ENCODE measurements around the gene TESPA1.
A peak's percentile ranks its signal among the peaks of the same experiment; 100 is the strongest.
"Not testable (repeated sequence)": the region's sequence is repeated elsewhere in the genome, so short reads cannot be mapped to it uniquely, and the experiment has no call there.

The TESPA1 gene, protein sequence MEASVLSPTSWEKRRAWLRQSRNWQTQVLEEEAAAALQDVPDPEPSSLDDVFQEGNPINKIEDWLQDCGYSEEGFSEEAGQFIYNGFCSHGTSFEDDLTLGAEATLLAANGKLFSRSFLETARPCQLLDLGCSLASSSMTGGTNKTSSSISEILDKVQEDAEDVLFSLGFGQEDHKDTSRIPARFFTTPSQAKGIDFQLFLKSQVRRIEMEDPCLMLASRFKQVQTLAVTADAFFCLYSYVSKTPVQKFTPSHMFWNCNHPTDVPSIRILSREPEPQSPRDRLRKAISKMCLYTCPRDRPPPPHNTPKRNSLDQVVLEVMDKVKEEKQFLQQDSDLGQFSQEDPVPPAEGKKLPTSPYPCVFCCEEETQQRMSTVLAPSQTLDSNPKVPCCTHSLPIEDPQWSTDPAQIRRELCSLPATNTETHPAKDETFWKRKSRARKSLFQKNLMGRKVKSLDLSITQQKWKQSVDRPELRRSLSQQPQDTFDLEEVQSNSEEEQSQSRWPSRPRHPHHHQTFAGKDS

DNA sequence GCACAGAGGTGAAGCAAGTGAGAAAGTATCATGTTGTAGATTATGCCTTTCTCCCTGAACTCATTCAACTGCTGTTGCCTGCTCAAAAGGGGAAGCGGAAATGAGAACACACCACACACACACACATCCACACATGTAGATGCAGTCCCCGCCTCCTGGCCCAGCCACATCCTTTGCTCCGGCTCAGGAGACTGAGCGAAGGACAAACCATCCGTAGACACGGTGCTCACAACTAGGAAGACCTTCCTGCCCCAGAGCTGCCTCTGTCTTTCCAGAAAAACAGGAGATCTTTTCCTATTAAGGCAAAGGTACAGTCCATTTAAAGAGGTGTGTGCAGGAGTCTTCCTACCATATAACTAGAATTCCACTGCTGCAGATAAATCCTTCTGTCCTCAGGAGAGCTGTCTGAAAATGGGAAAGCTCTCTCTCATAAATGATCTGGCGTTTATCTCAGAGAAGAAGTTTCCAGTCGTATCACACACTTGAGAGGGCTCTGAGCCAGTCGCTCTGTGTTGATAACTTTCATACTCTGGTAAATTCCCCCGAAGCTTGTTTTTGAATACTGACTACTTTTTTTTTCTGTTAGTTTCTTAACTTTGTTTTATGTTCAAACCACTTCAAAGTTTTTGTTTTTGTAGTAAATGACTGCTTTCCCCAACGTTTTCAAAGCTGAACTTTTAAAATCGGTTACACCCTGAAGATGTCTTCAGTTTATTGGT lies at the start of gene TESPA1:
TESPA1 (minus strand) TSS at position 105 of the 719 bp plus-strand sequence. CDS start 10,200 bp downstream, outside the sequence.
- peak; percentile 73 for DNase-seq (ENCODE audit: low read depth)

DNA sequence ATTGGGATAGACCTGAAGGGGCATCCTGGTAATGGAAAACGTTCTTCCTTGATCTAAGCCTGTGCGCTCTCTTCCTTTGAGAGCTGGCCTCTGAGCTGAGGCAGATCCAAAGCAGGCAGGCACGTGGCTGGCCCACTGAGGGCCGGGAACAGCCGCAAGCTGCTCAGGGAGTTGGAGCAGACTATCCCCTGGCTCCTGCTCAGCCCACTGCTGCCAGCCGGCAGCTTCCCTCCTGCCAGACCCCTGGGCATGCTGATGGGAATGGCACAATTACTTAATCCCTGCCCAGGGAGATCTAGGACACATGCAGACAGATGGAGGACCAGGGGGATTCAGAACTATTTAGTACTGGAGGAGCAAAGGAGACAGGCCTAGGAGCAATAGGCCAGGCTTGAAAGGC lies 49.7 kb upstream of the TESPA1 start:
- DNase-seq (ENCODE audit: low read depth), result no peak

DNA sequence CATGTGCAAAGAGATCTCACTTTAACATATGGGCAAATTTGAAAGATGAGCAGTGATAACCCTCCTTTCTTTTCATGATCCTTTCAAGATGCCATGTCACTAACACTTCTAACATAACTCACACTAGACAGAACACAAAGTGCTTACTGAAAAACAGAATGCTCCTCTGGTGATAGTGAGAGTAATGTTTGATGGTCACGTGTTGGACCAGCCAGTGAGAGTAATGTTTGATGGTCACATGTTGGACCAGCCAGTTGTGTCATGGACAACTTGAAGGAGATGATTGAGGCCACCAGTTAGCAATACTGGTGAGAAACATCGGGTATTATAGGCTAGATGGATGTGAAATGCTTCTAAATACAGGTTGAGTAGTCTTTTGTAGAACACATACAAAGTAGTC lies 40.9 kb upstream of the TESPA1 start:
- DNase-seq (ENCODE audit: low read depth), result no peak

DNA sequence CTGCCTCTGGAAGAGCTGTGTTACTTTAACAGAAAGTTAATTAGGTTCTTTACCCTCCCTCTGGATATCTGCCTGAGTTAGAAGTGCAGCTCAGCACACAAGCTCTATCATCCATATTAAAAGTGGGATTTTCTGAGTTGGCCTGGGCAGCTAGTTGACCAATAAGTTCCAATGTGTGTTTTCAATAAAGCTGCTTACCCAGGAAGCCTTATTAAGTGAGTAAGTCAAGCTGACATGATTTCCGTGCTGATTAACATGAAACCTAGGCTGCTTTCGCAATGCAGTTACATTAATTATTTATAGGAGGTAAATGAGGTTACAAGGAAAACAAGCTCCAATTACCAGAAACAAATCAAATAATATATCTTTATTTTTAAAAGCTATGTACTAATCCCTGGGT lies 40.0 kb upstream of the TESPA1 start:
- no peak for DNase-seq (ENCODE audit: low read depth)

DNA sequence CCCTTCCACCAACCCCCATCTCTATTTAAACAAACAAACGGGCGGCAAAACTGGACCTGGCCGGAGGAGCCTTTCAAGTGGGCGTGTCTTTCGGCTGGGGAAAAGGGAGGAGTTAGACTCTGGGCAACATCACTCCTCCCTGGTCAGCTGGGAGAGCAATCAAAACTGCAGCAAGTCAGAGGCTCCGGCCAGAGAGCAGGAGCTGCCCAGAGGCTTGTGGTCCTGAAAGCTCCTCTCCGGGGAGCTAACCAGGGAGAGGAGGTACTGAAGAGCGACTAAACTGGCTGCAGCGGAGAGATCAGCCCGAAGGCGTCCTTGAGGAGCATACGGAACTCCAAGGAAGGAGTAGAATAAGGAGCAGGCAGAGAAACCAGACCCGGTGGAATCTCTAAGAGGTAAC lies 35.2 kb upstream of the TESPA1 start, which contains the start of gene NEUROD4:
NEUROD4 (plus strand) TSS at position 191 of the 400 bp plus-strand sequence. CDS start 6,466 bp downstream, outside the sequence.
- no peak for DNase-seq (ENCODE audit: low read depth)

DNA sequence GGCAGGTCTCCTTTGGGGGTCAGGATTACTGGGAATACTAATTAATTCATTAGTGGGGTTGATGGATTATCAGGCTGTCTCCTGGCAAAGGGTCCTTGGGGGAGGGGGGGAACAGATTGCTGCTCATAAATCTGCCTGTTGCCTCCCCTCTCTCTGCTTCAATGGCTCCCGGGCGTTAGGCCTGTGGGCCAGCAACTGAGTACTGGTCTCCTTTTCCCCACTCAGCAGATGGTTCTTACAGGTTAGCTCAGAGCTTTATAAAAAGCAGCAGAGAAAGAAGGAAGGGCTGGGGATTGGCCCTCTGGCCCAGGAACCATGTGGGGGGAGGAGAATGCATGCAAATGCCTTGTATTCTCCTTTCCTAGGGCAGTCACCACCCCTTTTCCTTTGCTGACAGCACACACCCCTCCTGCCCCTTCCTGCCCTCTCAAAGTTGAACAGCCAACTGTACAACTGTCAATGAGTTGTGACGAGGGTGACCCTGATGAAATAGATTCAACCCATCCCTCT lies 32.9 kb upstream of the TESPA1 start:
- DNase-seq (ENCODE audit: low read depth), result no peak

DNA sequence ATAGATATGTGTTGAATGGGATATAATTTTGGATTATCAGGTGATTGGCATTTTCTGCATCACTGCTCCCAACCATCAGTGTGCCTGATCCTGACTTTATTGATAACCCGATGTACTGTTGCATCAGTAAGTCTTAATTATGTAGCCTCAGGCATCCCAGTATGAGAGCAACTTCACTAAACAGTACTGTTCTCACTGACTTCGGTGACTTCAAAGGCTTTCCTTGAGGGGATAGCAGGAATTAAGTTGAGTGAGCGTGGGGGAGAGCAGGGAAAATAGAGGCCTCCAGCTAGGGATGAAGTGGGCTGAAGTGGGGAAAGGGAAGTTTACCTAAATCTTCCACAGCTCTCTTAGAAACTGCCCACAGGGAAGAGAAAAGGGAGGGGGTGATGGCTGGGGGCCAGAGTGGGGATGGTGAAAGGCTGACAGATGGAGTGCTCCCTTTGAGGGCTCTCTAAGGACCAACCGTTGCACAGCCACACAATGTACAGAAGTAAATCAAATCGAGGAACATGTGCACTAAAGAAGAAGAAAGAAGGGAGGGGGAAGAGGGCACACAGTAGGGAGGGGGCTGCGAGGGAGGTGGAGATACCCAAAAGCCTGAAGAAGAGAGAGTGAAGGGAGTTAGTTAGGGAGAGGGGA lies 24.5 kb upstream of the TESPA1 start:
- DNase-seq (ENCODE audit: low read depth), result no peak

DNA sequence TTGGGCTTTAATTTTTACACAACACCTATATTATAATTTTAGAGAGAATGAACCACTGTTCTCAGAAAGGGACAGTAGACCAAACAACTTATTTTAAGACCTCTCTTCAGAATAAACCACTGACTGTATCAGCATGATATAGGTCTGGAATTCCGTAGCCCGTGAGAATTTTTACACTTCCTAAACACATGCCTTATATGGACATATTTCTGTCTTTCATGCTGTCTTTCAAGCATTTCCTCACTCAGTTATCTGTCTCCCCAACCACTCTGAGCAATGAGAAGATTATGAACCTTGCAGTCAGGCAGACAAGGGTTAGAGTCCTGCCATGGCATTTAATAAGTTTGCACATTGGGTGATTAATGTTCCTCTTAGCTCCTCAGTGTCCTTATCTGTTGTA lies 17.8 kb upstream of the TESPA1 start:
- DNase-seq (ENCODE audit: low read depth), result no peak

DNA sequence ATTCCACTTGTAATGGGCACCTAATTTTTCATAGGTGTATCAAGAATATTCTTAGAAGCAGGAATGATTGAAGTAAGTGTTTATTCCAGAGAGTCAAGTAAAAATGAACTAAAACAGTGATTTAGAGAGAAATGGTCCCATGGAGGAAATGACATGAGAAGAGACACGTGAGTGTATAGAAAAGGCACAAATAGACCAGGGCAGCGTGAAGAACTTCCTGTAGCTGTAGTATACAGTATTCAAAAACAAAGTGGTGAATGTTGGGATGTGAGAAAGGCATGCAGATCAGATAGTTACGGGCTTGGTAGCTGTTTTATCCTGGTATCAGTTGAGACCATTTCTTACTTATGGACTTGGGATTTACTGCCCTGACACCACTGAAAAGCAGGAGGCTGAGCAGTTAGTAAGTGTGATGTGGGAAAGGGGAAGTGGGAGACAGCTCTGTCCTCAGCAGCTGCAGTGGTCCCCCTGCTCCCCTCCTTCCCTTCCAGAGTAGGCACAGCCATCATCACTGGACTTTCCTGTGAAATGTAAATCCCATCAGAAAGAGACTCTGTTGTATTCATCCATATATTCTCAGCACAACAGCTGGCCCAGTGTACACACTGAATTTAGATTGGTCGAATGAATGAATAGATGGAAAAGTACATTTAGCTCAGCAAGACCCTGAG lies 16.8 kb upstream of the TESPA1 start:
- no peak for DNase-seq (ENCODE audit: low read depth)

DNA sequence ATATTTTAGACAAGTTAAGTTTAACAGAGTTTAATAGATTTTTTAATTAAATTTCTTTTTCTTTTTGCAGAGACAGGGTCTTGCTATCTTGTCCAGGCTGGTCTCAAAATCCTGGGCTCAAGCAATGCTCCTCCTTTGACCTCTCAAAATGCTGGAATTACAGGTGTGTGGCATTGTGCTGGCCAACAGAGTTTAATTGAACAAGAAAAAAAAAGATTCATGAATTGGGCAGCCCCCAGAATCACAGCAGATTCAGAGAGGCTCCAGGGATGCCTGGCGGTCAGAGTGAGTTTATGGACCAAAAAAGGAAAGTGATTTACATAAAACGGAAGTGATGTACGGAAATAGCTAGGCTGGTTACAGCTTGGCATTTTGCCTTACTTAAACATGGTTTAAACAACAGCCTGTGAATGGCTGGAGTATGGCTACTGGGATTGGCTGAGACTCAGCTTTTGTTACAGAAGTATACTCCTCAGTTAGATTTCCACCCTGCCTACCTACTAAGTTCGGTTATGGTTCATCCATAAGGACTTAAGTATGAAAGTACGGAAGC lies 14.5 kb upstream of the TESPA1 start:
- DNase-seq (ENCODE audit: low read depth), result no peak

DNA sequence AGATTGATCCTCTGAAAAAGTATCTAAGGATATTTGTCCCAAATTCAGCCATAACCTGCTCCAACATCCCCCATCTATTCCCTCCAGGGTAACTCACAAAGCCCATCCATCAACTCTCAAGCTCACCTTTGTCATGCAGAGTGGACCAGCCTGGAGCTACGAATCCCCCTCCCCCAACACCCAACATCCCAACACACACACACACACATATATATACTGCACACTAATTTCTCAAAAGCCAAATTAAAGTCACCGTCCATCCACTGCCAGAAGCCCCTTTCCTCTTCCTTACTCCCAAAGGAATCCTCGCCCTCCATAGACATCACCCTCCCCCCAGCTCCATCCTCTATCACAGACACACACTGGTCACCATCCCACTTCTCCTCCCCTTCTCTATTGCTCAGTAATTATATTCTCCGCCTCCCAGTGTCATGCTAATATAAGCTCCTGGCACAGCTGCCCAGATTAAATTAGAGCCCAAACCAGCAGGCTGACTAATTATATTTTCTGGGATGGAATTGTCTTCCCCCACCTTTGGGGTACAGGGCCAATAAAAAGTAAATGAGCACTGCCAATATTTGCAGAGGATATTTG lies 13.5 kb upstream of the TESPA1 start:
- DNase-seq (ENCODE audit: low read depth), result no peak

DNA sequence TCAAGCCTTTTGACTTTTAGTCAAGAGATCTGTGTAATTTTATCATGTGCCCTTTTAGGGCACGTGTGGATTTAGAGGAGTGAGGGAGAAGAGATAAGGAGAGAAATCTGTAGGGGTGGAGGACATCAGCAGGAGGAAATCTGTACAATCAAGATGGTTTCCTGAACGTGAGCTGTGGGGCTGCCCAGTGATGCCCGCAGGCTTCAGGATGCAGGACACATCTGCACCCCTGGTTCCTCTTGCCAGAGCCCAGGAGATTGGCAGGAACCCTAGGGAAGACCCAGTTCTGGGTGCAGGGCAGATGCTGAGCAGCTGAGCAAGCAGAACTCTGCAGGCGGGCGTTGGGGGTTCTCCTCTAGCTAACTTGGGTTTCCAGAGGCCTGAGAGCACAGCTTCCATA lies 11.6 kb upstream of the TESPA1 start:
- DNase-seq (ENCODE audit: low read depth), result no peak

DNA sequence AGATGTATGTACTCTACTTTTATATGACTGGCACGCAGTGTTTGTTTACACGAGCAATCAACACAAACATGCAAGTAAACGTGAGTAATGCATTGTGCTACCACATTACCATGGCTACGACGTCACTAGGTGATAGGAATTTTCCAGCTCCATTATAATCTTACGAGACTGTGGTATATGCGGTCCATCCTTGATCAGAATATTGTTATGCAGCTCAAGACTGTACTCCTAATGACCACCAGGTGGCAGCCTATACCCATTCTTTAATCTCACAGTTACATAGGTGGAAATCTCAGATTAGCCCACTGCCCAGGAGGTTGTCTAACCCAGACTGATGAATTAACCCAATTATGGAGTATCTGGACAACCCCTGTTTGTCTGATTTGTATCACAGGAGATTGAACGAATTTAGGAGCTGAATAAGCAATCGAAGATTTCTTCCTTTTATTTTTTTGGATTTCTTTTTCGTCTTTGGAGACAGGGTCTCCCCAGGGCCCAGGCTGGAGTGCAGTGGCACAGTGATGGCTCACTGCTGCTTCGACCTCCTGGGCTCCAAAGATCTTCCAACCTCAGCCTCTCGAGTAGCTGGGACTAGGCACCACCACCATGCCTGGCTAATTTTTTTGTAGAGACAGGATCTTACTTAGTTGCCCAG lies 8.7 kb upstream of the TESPA1 start:
- peak; percentile 27 for DNase-seq (ENCODE audit: low read depth)

DNA sequence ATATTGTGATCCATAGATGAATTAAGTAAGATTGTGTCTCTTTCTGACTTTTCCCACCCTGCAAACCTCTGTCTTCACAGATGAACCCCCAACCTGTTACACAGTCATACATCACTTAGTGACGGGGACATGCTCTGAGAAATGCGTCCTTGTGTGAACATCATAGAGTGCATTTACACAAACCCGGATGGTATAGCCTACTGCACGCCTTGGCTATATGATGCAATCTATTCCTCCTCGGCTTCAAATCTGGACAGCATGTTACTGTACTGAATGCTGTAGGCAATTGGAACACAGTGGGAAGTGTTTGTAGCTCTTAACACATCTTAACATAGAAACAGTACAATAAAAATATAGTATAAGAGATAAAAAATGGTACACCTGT lies 7.4 kb upstream of the TESPA1 start:
- DNase-seq (ENCODE audit: low read depth), result no peak

DNA sequence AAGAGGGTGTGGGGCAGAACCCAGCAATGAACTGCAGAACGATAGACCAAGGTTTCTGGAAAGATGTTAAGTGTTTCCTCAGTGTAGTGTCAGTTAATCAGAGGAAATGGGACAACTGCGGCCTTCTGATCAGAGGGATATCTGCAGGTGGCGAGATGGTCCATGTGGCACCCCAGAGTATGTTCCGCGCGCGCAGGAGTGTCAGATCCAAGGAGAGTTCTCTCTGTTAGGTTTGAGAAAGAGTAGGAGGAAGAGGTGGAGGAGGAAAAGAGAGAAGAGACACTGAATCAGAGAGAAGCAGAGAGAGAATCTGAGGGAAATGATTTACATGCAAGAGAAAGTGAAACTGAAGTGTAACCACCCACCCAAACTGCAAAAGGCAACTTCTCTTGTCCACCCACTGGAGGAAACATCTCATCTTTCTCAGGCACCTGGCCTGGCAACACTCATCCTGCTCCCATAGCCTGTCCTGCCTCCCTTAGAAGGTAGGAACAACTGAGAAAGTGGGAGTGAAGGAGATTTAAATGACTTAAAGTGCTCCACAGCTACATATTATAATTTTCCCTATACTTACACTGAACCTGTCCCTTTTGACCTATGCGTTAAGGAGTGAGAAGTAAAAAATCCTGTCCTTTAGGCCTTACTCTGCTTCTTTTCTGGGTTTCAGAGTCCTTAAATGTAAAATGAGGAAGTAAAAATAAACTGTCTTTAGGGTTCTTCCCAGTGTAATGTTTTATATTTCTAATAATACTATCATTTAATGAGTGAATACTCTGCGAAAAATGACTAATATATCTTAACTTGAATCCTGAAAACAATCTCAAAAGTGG lies 6.8 kb upstream of the TESPA1 start:
- no peak for DNase-seq (ENCODE audit: low read depth)

DNA sequence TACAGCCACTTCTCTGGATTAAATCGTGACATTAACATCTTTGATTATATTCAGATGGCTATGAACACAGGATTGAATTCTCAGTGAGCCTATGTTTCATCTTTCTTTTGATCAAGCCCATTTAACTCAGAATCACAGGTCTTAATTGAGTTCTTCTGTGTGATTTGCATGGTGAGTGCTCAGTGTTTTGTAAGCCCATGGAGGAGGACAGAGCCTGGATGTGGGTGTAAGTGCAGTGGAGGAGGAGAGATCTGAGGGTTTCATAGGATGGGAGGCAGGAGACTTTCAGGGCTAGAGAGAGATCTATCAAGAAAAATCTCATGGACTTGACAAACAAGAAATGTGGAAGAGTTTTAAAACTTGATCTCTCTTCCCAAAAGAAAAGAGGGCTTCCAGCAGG lies 5.3 kb upstream of the TESPA1 start:
- DNase-seq (ENCODE audit: low read depth), result no peak

DNA sequence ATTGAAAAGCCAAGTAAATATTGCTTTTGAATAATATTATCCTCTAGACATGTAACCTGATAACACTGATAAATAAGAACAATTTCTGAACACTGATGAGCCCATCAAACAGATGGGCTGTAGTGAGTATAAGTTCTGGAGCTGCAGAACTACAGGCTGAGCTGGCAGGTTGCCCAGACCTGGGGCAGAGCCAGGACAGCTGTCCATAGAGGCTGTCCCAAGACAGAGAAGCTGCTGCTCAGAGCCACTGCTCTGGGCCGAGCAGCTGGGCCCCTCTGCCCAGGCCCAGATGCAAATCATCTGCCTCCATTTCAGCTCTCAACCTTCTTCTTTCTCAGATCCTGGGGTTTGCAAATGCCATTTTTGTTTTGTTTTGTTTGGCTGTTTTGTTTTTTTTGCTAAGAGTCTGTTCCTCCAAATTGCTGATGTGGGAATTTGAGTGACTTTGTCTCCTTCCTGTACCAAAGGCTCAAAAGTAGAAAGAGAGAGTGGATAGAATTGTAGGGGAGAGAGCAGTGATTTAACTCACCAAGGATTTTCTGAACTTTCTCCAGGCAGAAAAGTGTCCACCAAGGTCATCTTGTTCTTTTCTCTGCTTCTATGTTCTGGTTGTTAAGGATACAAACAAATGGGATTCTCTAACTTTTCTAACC lies 4.0 kb upstream of the TESPA1 start:
- no peak for DNase-seq (ENCODE audit: low read depth)

DNA sequence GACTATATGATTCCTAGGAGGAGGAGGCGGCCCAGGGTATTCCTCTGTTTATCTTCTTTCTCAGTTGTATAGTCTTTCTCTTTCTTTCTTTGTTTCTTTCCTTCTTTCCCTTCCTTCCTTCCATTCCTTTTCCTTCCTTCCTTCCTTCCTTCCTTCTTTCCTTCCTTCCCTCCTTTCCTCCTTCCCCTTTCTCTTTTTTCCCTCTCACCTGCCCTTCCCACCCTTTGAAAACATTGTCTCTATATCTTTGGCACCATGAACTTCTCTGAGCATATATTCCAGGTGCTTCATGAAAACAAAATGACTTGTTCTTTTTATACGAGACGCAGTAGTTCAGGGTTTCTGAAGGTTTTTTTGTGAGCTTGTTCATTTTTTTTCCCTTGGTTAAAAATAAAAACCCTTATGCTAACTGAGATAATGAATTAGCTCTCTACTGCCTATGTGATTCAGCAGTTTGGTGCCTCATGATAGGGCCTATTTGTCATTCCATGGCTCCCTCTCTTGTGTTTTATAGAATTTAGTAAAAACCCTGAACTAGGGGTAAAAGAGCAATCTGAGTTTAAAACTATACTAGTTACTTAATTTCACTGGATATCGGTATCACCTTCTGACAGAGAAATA lies 3.2 kb upstream of the TESPA1 start:
- DNase-seq (ENCODE audit: low read depth), result no peak

DNA sequence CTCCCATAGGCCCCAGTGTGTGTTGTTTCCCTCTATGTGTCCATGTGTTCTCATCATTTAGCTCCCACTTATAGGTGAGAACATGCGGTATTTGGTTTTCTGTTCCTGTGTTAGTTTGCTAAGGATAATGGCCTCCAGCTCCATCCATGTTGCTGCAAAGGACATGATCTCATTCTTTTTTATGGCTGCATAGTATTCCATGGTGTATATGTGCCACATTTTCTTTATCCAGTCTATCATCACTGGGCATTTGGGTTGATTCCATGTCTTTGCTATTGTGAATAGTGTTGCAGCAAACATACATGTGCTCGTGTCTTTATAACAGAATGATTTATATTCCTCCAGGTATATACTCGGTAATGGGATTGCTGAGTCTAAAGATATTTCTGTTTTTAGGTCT lies 2.2 kb upstream of the TESPA1 start:
- not testable (repeated sequence) for DNase-seq (ENCODE audit: low read depth)

All from activated T-helper 9 cell treated with anti-CD3 and anti-CD28 coated beads, Interleukin-2, amount 50 U/mL, for 16 hours (primary cell).